ENCODE measurements around the gene L3HYPDH.

Gene L3HYPDH

DNA sequence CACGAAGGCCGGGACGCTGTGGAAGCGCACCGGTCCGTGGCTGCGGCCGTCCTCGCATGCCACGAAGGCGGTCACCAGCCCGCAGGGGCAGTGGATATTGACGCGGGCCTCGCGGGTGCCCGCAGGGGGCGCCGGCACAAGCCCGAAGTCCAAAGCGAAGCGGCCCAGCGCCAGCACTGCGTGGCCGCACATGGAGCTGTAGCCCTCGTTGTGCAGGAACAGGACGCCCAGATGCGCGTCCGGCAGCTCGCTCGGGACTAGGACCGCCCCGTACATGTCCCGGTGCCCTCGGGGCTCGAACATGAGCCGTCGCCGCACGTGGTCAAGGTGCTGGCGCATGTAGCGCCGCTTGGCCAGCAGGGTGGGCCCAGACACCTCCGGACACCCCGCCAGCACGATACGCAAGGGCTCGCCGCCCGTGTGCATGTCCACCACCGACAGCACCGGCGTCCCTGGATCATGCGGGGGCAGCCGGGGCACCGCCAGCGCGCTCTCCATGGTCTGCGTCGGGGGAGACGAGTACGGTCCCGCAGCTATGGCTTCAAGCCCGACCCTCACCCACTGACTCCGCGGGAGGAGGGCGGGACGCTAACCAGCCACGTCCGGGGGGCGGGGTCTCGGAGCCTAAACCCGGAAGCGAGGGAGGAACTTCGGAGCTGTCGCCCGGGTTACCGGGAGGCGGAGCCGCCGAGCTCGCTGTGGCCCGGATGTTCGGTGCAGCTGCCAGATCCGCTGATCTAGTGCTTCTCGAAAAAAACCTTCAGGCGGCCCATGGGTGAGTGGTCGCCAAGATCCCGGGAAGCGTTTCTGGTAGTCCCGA lies at the start of gene L3HYPDH, which contains the start of gene JKAMP:
TSS of gene L3HYPDH (minus strand) at position 590 of the 820 bp plus-strand sequence. CDS start at position 498, 92 bp downstream.
TSS of gene JKAMP (plus strand) at position 699 of the 820 bp plus-strand sequence. CDS start at position 772, 73 bp downstream.
- TF ChIP-seq, protein P1, sequence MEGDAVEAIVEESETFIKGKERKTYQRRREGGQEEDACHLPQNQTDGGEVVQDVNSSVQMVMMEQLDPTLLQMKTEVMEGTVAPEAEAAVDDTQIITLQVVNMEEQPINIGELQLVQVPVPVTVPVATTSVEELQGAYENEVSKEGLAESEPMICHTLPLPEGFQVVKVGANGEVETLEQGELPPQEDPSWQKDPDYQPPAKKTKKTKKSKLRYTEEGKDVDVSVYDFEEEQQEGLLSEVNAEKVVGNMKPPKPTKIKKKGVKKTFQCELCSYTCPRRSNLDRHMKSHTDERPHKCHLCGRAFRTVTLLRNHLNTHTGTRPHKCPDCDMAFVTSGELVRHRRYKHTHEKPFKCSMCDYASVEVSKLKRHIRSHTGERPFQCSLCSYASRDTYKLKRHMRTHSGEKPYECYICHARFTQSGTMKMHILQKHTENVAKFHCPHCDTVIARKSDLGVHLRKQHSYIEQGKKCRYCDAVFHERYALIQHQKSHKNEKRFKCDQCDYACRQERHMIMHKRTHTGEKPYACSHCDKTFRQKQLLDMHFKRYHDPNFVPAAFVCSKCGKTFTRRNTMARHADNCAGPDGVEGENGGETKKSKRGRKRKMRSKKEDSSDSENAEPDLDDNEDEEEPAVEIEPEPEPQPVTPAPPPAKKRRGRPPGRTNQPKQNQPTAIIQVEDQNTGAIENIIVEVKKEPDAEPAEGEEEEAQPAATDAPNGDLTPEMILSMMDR (conservative IDR thresholded peaks at IDR 0.05): peak; percentile 84
- H3K27ac ChIP-seq: peak within 1 kb of the TSS; percentile 94

DNA sequence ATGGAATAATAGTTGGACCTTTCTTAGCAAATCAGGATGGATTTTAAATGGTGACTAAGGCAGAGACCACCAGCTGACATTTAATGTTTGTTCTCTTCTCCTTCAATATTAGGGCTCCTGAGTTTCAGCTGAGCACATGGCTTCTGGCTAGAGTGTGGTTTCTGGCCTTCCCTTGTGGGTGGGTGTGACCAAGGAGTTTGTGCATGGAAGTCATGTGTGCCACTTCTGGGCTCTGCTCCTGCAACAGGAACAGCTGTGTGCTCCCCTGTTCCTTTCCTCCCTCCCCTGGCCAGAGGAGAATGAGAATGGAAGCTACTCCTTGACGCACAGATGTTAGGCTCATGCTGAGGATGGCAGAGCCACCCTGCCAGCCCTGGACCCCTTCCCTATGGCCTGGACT lies 48.2 kb upstream of the L3HYPDH start:
- H3K27ac ChIP-seq: no peak overlapping the region
- TF ChIP-seq, protein P1 (conservative IDR thresholded peaks at IDR 0.05): no peak

DNA sequence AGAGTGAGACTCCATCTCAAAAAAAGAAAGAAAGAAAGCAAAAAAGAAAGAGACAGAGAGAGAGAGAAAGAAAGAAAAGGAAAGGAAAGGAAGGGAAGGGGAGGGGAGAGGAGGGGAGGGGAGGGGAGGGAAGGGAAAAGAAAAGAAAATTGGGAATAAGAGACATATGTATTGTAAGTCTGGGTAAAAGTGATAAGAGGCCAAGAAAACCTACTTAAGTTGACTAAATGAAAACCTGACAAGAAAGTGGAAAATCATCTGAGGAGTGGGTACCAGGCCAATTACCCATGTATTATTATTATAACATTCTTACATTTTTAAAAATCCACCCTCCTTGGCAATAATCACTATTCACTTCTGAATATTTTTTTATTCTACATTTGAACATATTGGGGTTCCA lies 46.1 kb upstream of the L3HYPDH start:
- TF ChIP-seq, protein P1 (conservative IDR thresholded peaks at IDR 0.05): no peak

DNA sequence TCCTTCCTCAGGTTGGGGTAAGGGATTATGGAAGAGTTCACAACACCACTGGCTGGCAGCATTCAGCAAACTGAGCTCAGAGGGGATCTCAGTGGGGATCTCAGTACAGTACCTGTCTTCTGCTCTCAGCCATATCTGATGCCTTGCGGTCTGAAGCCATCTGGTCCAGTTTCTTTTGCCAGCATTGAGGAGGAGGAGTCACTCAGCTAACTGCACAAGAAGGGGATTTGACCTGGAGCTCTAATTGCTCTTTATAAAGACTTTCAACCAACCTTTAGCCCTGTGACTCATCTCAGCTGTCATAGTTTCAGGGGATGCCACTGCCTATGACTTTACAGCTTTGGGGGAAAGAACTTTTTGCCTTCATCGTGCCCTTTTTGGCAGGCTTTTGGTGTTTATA lies 45.0 kb upstream of the L3HYPDH start:
- TF ChIP-seq, protein P1 (conservative IDR thresholded peaks at IDR 0.05): no peak
- no peak overlapping the region for H3K27ac ChIP-seq

More for the DNA sequence above, 46.1 kb upstream of the L3HYPDH start:
- H3K27ac ChIP-seq: no peak overlapping the region

DNA sequence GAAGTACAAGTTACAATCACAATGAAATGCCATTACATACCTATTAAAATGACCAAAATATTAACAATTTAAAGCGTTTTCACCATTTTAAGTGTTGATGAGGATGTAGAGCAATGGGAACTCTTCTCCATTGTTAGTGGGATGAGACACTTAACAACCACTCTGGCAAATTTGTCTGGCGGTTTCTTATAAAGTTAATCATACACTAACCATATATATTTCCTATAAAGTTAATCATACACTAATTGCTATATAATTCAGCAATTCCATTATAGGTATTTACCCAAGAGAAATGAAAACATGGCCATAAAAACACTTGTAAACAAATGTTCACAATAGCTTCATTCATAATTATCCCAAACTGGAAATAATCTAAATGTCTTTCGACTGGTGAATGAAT lies 36.0 kb upstream of the L3HYPDH start:
- H3K27ac ChIP-seq: no peak overlapping the region
- TF ChIP-seq, protein P1 (conservative IDR thresholded peaks at IDR 0.05): no peak

DNA sequence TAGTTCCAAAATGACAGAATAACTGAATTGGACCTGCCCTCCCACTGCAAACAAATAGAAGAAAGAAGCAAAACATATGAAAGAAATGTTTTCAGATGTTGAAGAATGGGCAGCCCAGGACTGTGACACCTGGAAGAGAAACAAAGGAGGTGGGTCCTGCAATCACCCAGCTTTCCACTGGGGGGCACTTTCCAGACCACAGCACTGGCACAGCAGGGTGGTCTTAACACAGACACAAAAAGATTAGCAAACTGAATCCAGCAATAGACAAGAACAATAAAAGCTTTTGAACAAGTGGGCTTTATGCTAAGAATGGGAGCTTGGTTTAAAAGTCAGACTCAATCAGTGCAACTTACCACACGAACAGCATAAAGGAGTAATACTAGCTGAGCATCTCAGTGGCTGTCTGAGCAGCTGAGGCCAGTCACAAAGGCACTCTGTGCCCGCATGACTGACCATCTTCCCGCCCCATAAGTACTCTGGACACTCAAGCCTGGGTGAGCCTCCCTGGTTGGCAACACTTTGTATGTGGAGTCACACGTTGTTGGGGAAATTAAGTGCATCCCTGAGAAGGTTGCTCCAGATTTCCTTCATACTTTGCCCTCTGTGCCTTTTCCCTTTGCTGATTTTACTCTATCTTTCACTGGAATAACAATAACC lies 27.8 kb upstream of the L3HYPDH start:
- TF ChIP-seq, protein P1 (conservative IDR thresholded peaks at IDR 0.05): peak; percentile 67
- no peak overlapping the region for H3K27ac ChIP-seq

DNA sequence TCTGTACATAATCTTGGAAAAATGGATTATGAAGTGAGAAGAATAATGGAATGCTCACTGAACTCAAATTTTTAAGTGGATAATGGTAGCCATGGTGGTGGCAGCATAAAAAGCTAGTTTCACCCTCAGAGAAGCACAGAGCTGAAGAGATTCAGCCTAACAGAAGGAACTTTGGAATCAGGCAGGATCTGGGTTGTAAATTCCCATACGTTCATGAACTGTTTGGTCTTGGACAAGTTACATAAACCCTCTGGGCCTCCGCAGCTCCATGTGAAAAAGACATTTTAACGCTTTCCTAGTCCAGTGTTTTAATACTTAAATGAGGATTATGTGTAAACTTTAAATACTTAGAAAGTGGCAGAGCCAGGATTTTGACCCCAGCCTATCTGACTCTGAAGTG lies 26.8 kb upstream of the L3HYPDH start:
- TF ChIP-seq, protein P1 (conservative IDR thresholded peaks at IDR 0.05): no peak
- no peak overlapping the region for H3K27ac ChIP-seq
